Measurements from ENCODE around the gene MARCHF11.

The MARCHF11 gene

DNA sequence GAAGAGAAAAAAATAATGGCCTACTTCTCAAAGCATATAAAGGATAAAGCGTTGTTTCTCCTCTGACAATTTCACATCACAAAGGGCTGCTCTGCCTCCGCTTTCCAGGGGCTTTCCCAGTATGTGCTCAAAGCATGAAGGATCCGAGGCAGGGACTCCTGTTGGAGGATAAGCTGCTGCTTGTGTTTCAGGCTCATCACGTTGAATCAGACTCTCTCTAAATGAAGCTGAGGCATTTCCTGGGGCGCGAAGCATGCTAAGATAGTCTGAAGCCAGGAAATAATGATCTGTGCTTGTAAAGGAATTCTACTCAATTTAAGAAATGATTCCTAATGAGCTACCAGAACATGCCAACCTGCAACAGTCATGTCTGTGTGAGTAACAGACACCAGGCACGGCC lies 97.5 kb downstream of the MARCHF11 start:
- Histone ChIP-seq H3K27ac (no peak overlapping the region), H3K27me3 (no peaks in the 10 kb centered on the region), H3K4me3 (ENCODE audit: low read depth in 1 of 2, low read length in 1 of 2) (no peak overlapping the region), H3K9me3 (no peaks in the 10 kb centered on the region), H3K4me1 (ENCODE audit: control insufficient read depth in 1 of 2, insufficient read depth in 1 of 2, low read depth in 1 of 2, low read length in 1 of 2) (no peaks in the 10 kb centered on the region), H3K36me3 (no peaks in the 10 kb centered on the region)
- TF ChIP-seq, protein P1, sequence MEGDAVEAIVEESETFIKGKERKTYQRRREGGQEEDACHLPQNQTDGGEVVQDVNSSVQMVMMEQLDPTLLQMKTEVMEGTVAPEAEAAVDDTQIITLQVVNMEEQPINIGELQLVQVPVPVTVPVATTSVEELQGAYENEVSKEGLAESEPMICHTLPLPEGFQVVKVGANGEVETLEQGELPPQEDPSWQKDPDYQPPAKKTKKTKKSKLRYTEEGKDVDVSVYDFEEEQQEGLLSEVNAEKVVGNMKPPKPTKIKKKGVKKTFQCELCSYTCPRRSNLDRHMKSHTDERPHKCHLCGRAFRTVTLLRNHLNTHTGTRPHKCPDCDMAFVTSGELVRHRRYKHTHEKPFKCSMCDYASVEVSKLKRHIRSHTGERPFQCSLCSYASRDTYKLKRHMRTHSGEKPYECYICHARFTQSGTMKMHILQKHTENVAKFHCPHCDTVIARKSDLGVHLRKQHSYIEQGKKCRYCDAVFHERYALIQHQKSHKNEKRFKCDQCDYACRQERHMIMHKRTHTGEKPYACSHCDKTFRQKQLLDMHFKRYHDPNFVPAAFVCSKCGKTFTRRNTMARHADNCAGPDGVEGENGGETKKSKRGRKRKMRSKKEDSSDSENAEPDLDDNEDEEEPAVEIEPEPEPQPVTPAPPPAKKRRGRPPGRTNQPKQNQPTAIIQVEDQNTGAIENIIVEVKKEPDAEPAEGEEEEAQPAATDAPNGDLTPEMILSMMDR (IDR thresholded peaks at IDR 0.05) = no peak

DNA sequence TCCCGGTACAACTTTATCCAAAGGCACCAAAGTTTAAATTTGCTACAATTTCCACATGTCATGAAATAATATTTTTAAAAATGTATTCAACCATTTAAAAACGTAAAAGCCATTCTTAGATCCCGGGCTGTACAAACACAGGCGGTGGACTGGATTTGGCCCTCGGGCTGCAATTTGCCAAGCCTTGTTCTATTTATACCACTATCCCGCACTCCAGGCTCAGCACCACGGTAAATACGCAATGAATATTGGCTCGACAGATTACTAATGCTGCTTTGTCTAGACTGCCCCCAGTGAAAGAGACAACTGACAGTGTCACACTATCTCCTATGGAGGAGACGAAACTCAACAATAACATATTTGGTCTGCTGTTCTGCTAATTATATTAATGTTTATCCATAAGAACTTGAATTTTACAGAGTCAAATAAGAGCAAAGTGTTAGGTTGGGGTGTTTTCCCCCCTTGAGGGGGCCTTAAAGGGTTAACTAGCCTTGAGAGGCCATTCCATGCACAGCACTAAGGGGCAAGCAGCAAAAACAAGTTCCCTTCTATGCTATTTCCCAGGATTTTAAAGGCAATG lies 98.1 kb downstream of the MARCHF11 start:
- Histone ChIP-seq H3K9me3 (no peaks in the 10 kb centered on the region), H3K4me1 (ENCODE audit: control insufficient read depth in 1 of 2, insufficient read depth in 1 of 2, low read depth in 1 of 2, low read length in 1 of 2) (no peaks in the 10 kb centered on the region), H3K27ac (no peak overlapping the region), H3K4me3 (ENCODE audit: low read depth in 1 of 2, low read length in 1 of 2) (no peak overlapping the region), H3K36me3 (no peaks in the 10 kb centered on the region), H3K27me3 (no peaks in the 10 kb centered on the region)
- TF ChIP-seq, protein P1 (IDR thresholded peaks at IDR 0.05) = no peak

DNA sequence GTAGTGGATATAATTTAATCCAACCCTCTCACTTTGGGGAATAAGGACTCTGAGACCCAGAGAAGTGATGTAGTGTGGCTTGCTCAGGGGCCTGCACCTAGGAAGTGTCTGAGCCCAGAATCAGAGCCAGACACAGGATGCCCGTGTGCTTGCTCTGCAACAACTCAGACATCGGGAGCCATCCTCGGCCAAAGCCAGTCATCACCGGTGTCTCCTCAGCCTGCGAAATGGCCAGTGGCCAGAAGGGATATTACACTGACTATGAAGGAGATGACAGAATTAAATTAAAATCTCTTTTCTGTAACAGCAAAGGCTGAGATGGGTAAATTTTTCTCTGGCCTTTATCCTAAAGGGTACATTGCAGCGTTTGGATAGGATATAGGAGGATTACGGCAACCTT lies 102.9 kb downstream of the MARCHF11 start:
- TF ChIP-seq, protein P1 (IDR thresholded peaks at IDR 0.05) = no peak
- Histone ChIP-seq H3K27me3 (no peaks in the 10 kb centered on the region), H3K36me3 (no peaks in the 10 kb centered on the region), H3K9me3 (no peaks in the 10 kb centered on the region), H3K27ac (no peak overlapping the region), H3K4me1 (ENCODE audit: control insufficient read depth in 1 of 2, insufficient read depth in 1 of 2, low read depth in 1 of 2, low read length in 1 of 2) (no peaks in the 10 kb centered on the region), H3K4me3 (ENCODE audit: low read depth in 1 of 2, low read length in 1 of 2) (no peak overlapping the region)

DNA sequence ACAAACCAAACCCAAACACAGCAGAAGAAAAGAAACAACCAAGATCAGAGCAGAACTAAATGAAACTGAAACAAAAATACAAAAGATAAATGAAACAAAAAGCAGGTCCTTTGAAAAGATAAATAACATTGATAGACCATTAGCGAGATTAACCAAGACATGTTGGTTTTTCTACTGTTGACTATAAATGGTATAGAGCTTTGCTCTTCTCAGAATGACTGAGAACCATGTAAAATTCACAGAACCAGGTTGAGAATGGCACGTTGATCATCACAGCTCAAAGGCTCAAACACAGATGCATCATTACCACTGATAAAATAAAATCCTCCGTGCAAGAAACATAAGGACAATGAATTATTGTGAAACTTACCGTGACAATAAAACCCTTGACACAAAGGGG lies 105.2 kb downstream of the MARCHF11 start:
- TF ChIP-seq, protein P1 (IDR thresholded peaks at IDR 0.05) = no peak

DNA sequence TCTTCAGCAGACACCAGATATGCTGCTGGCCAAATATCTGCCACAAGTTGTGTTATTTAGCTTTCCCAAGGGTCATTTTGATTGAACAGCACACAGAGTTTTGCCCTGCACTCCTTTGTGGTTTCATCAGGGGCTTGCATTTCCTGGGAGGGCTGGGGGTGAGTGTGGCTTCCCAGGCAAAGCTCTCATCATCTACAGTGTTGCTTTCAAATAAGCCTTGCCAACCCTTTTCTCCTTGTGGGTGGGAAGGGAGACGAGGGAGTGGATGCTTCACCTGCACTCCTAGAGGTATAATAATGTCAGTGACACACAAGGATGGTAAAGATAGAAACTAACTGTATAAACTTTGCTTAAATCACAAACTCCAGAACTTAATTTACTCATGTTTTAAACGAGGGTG lies 107.0 kb downstream of the MARCHF11 start:
- no peaks in the 10 kb centered on the region for H3K36me3 ChIP-seq
- H3K4me1 ChIP-seq (ENCODE audit: control insufficient read depth in 1 of 2, insufficient read depth in 1 of 2, low read depth in 1 of 2, low read length in 1 of 2) = no peaks in the 10 kb centered on the region
- TF ChIP-seq, protein P1 (IDR thresholded peaks at IDR 0.05) = no peak

More for the DNA sequence above, 105.2 kb downstream of the MARCHF11 start:
- no peaks in the 10 kb centered on the region for H3K27me3 ChIP-seq
- H3K4me3 ChIP-seq (ENCODE audit: low read depth in 1 of 2, low read length in 1 of 2) = no peak overlapping the region
- H3K36me3 ChIP-seq = no peaks in the 10 kb centered on the region
- no peaks in the 10 kb centered on the region for H3K9me3 ChIP-seq
- H3K27ac ChIP-seq = no peak overlapping the region
- H3K4me1 ChIP-seq (ENCODE audit: control insufficient read depth in 1 of 2, insufficient read depth in 1 of 2, low read depth in 1 of 2, low read length in 1 of 2) = no peaks in the 10 kb centered on the region

DNA sequence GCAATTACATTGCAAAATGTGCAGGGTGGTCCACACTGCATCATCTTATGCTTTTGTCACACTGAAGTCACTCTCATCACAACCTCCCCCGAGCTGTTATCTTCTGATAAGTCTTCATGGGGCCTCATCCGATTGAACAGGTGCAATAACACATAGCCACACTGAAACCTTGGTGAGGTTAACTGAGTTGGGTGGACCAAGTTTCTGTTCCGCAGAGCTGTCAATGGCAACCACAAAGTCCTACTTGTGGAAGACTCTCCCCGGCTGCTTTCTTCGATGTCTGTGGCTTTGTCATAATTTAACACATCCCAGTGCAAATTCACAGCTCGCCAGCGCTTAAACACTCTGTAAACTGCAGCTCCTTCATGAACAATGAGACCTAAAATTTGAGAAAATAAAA lies 112.2 kb downstream of the MARCHF11 start:
- no peak overlapping the region for H3K4me3 ChIP-seq (ENCODE audit: low read depth in 1 of 2, low read length in 1 of 2)
- TF ChIP-seq, protein P1 (IDR thresholded peaks at IDR 0.05) = no peak
- H3K4me1 ChIP-seq (ENCODE audit: control insufficient read depth in 1 of 2, insufficient read depth in 1 of 2, low read depth in 1 of 2, low read length in 1 of 2) = no peaks in the 10 kb centered on the region
- no peaks in the 10 kb centered on the region for H3K9me3 ChIP-seq
- H3K27me3 ChIP-seq = no peaks in the 10 kb centered on the region
- no peaks in the 10 kb centered on the region for H3K36me3 ChIP-seq
- no peak overlapping the region for H3K27ac ChIP-seq

More for the DNA sequence above, 107.0 kb downstream of the MARCHF11 start:
- H3K9me3 ChIP-seq = no peaks in the 10 kb centered on the region
- no peak overlapping the region for H3K4me3 ChIP-seq (ENCODE audit: low read depth in 1 of 2, low read length in 1 of 2)
- H3K27me3 ChIP-seq = no peaks in the 10 kb centered on the region
- H3K27ac ChIP-seq = no peak overlapping the region

All from neutrophil (primary cell).